ENCODE results near the gene EEF1G. TPM values are rescaled to one million over a fixed set of nuclear protein-coding genes. Genes with fewer than 3 reads are reported as not detected.

The EEF1G gene
- total and polyA plus RNA-seq, 2 of the 13 experiments (the other 11 are each of a cell fraction or from before 2014, with no cell fraction given) = 1,787 to 2,144 TPM

GRCh38 chr11:62610403-62610802 is 36.7 kb upstream of the EEF1G start:
- Histone ChIP-seq H3K9ac (ENCODE audit: insufficient read depth, low read depth, low read length) (peak overlapping the region; percentile 80; the same call in 1 of the 2 replicates), H3K27ac (ENCODE audit: extremely low read length, insufficient read depth, low read length) (no peak overlapping the region), H2AFZ (ENCODE audit: low read length) (no peak overlapping the region), H3K36me3 (replicated peaks in 1 of 2; ENCODE audit: control insufficient read depth in 1 of 2, insufficient read depth in 2 of 2, low read length in 2 of 2) (no peaks in the 10 kb centered on the region; a peak in 2 of 5 replicates), H3K27me3 (ENCODE audit: control insufficient read depth in 1 of 2, insufficient read depth in 2 of 2, low read length in 2 of 2) (no peaks in the 10 kb centered on the region; a peak in 1 of 5 replicates), H3K4me3 (replicated peaks in 1 of 3; ENCODE audit: insufficient read depth in 1 of 3, low read depth in 2 of 3, low read length in 3 of 3) (no peak overlapping the region), H3K9me3 (ENCODE audit: low read length) (no peaks in the 10 kb centered on the region), H4K20me1 (ENCODE audit: insufficient read depth, low read length) (no peaks in the 10 kb centered on the region), H3K79me2 (ENCODE audit: insufficient read depth, low read length) (peaks cover 2% of the 10 kb centered on the region), H3K4me1 (ENCODE audit: insufficient read depth, low read length) (peaks cover 61% of the 10 kb centered on the region), H3K4me2 (ENCODE audit: low read depth, low read length) (peak overlapping the region; percentile 96; the same call in 1 of the 2 replicates)
- ChIA-PET POLR2A (interaction anchor here (1.5 to 4.0 kb wide), 7 partner anchors 9 to 55 kb away, joined by 5 to 39 read pairs (median 20); partner anchors contain the start of genes B3GAT3, C11orf98, CSKMT and EEF1G), CTCF (ENCODE audit: low intra/inter-chr PET ratio, low total read pairs) (interaction anchor here (0.6 kb wide), 1 partner anchor 49 kb away, joined by 3 read pairs; no protein-coding TSS in a partner anchor)
- BruUV-seq (replicated peaks) = no TSS peak
- ATAC-seq (no peak), FAIRE-seq (no peak), DNase-seq (ENCODE audit: low spot score) (no peak)
- intact Hi-C loops (cut with micrococcal nuclease; ENCODE audit: unreplicated experiment) (loop anchor here (5.0 kb wide), 1 partner anchor 42 kb away; the partner anchor contains the start of gene INTS5), in situ Hi-C loops (cut with HindIII; ENCODE audit: extremely low pct_ligation_motif_present, low pct_unique_long_range_greater_than_20kb) (no loop called here)
- WGBS (ENCODE audit: low lambda C conversion rate) = 89% methylated on average over 4 of the region's 6 CpGs
- TF ChIP-seq SKI (IDR thresholded peaks at IDR 0.05; ENCODE audit: partially characterized antibody) (no peak), ZMYM3 (CRISPR knock-in tag; IDR thresholded peaks at IDR 0.05) (peak; percentile 82), ZNF772 (CRISPR knock-in tag; IDR thresholded peaks at IDR 0.05) (no peak), ZMYM4 (CRISPR knock-in tag; IDR thresholded peaks at IDR 0.05) (0 out of 2 replicates have a peak, but pooled peaks have one; percentile 7), ZNF768 (CRISPR knock-in tag; IDR thresholded peaks at IDR 0.05) (peak; percentile 97), ZNF121 (CRISPR knock-in tag; IDR thresholded peaks at IDR 0.05) (no peak)

- no peak for TF ChIP-seq TFE3 (CRISPR knock-in tag; IDR thresholded peaks at IDR 0.05)
- TF ChIP-seq HOXD1 (CRISPR knock-in tag; IDR thresholded peaks at IDR 0.05) = no peak
- TF ChIP-seq, protein P1, sequence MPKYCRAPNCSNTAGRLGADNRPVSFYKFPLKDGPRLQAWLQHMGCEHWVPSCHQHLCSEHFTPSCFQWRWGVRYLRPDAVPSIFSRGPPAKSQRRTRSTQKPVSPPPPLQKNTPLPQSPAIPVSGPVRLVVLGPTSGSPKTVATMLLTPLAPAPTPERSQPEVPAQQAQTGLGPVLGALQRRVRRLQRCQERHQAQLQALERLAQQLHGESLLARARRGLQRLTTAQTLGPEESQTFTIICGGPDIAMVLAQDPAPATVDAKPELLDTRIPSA (CRISPR knock-in tag; IDR thresholded peaks at IDR 0.05; ENCODE audit: borderline replicate concordance) = no peak
- no peak for TF ChIP-seq PAXIP1 (CRISPR knock-in tag; conservative IDR thresholded peaks at IDR 0.05)
- H3K9ac ChIP-seq (ENCODE audit: insufficient read depth, low read depth, low read length) = no peak overlapping the region
- no peak overlapping the region for H3K4me2 ChIP-seq (ENCODE audit: low read depth, low read length)
- FAIRE-seq (no peak), ATAC-seq (no peak), DNase-seq (ENCODE audit: low spot score) (no peak)
- no peak overlapping the region for H3K4me3 ChIP-seq (replicated peaks in 1 of 3; ENCODE audit: insufficient read depth in 1 of 3, low read depth in 2 of 3, low read length in 3 of 3)
- no peaks in the 10 kb centered on the region for H3K9me3 ChIP-seq (ENCODE audit: low read length)
- CTCF ChIA-PET (ENCODE audit: low intra/inter-chr PET ratio, low total read pairs) = no interaction called here
- H3K27ac ChIP-seq (ENCODE audit: extremely low read length, insufficient read depth, low read length) = no peak overlapping the region
- intact Hi-C loops (cut with micrococcal nuclease; ENCODE audit: unreplicated experiment) (no loop called here), in situ Hi-C loops (cut with HindIII; ENCODE audit: extremely low pct_ligation_motif_present, low pct_unique_long_range_greater_than_20kb) (no loop called here)
- no peaks in the 10 kb centered on the region for H4K20me1 ChIP-seq (ENCODE audit: insufficient read depth, low read length)
- no TSS peak for BruUV-seq (replicated peaks)
- no peak overlapping the region for H2AFZ ChIP-seq (ENCODE audit: low read length)
- H3K79me2 ChIP-seq (ENCODE audit: insufficient read depth, low read length) = peaks cover 2% of the 10 kb centered on the region
- H3K36me3 ChIP-seq (replicated peaks in 1 of 2; ENCODE audit: control insufficient read depth in 1 of 2, insufficient read depth in 2 of 2, low read length in 2 of 2) = no peaks in the 10 kb centered on the region; a peak in 2 of 5 replicates
- H3K4me1 ChIP-seq (ENCODE audit: insufficient read depth, low read length) = peaks cover 60% of the 10 kb centered on the region
- POLR2A ChIA-PET = interaction anchor here (2.0 kb wide), 1 partner anchor 17 kb away, joined by 10 read pairs; the partner anchor contains the start of gene TUT1
- 94% methylated on average over 12 of the region's 12 CpGs for WGBS (ENCODE audit: low lambda C conversion rate)
- no peaks in the 10 kb centered on the region; a peak in 1 of 5 replicates for H3K27me3 ChIP-seq (ENCODE audit: control insufficient read depth in 1 of 2, insufficient read depth in 2 of 2, low read length in 2 of 2)
These were observed 35.1 kb upstream of the EEF1G start for GRCh38 chr11:62608776-62609175.

Data from HepG2 (cell line).